Measurements from ENCODE around the gene IFIT1. TPM values are rescaled to one million over a fixed set of nuclear protein-coding genes. Genes with fewer than 3 reads are reported as not detected.
A peak's percentile ranks its signal among the peaks of the same experiment; 100 is the strongest.

Gene IFIT1
- total RNA-seq, 4 donors from 2014 or later = 1.9 to 7.1 (median 2.7) TPM

- Histone ChIP-seq H3K4me3 (no peak overlapping the region), H3K9me3 (no peaks in the 10 kb centered on the region), H3K4me1 (peaks cover 22% of the 10 kb centered on the region), H3K36me3 (no peaks in the 10 kb centered on the region), H3K27me3 (no peaks in the 10 kb centered on the region), H3K27ac (peak overlapping the region; percentile 18)
- TF ChIP-seq POLR2A (IDR thresholded peaks at IDR 0.05) (no peak), POLR2AphosphoS5 (IDR thresholded peaks at IDR 0.05) (no peak), CTCF (IDR thresholded peaks at IDR 0.05) (no peak), EP300 (IDR thresholded peaks at IDR 0.05) (no peak)
- 51% methylated on average over 4 of the region's 4 CpGs for WGBS
- DNase-seq (ENCODE audit: low spot score in 2 of 2) = no peak
These were observed 24.9 kb upstream of the IFIT1 start for GRCh38 chr10:89367529-89367928.

GRCh38 chr10:89368129-89368528, 24.3 kb upstream of the IFIT1 start:
- TF ChIP-seq POLR2AphosphoS5 (IDR thresholded peaks at IDR 0.05) (no peak), POLR2A (IDR thresholded peaks at IDR 0.05) (no peak), EP300 (IDR thresholded peaks at IDR 0.05) (no peak), CTCF (IDR thresholded peaks at IDR 0.05) (no peak)
- Histone ChIP-seq H3K36me3 (no peaks in the 10 kb centered on the region), H3K9me3 (no peaks in the 10 kb centered on the region), H3K27ac (no peak overlapping the region), H3K4me1 (peaks cover 20% of the 10 kb centered on the region), H3K27me3 (no peaks in the 10 kb centered on the region), H3K4me3 (no peak overlapping the region)
- DNase-seq (ENCODE audit: low spot score in 2 of 2) = no peak
- 86% methylated on average over 1 of the region's 1 CpG for WGBS

- TF ChIP-seq POLR2AphosphoS5 (IDR thresholded peaks at IDR 0.05) (no peak), EP300 (IDR thresholded peaks at IDR 0.05) (no peak), POLR2A (IDR thresholded peaks at IDR 0.05) (no peak), CTCF (IDR thresholded peaks at IDR 0.05) (peak in 1 of 2 donors; percentile 21)
- Histone ChIP-seq H3K4me3 (no peak overlapping the region), H3K9me3 (no peaks in the 10 kb centered on the region), H3K27ac (no peak overlapping the region), H3K36me3 (no peaks in the 10 kb centered on the region), H3K4me1 (peaks cover 32% of the 10 kb centered on the region), H3K27me3 (no peaks in the 10 kb centered on the region)
- 67% methylated on average over 5 of the region's 5 CpGs for WGBS
- DNase-seq (ENCODE audit: low spot score in 2 of 2) = no peak
These were observed 23.0 kb upstream of the IFIT1 start for GRCh38 chr10:89369156-89370105.

GRCh38 chr10:89371079-89371478, 21.3 kb upstream of the IFIT1 start:
- H3K27ac ChIP-seq = no peak overlapping the region
- H3K36me3 ChIP-seq = no peaks in the 10 kb centered on the region
- peaks cover 41% of the 10 kb centered on the region for H3K4me1 ChIP-seq
- no peaks in the 10 kb centered on the region for H3K9me3 ChIP-seq
- TF ChIP-seq CTCF (IDR thresholded peaks at IDR 0.05) (no peak), POLR2AphosphoS5 (IDR thresholded peaks at IDR 0.05) (no peak), POLR2A (IDR thresholded peaks at IDR 0.05) (no peak), EP300 (IDR thresholded peaks at IDR 0.05) (no peak)
- no peak overlapping the region for H3K4me3 ChIP-seq
- no peaks in the 10 kb centered on the region for H3K27me3 ChIP-seq
- no peak for DNase-seq (ENCODE audit: low spot score in 2 of 2)

GRCh38 chr10:89371987-89372386, 20.4 kb upstream of the IFIT1 start:
- 92% methylated on average over 3 of the region's 3 CpGs for WGBS
- Histone ChIP-seq H3K27me3 (no peaks in the 10 kb centered on the region), H3K27ac (no peak overlapping the region), H3K4me3 (no peak overlapping the region), H3K36me3 (no peaks in the 10 kb centered on the region), H3K4me1 (peaks cover 40% of the 10 kb centered on the region), H3K9me3 (no peaks in the 10 kb centered on the region)
- DNase-seq (ENCODE audit: low spot score in 2 of 2) = no peak
- TF ChIP-seq POLR2AphosphoS5 (IDR thresholded peaks at IDR 0.05) = no peak
- TF ChIP-seq POLR2A (IDR thresholded peaks at IDR 0.05) = no peak
- no peak for TF ChIP-seq CTCF (IDR thresholded peaks at IDR 0.05)
- TF ChIP-seq EP300 (IDR thresholded peaks at IDR 0.05) = no peak

All from suprapubic skin (tissue), 4 donors.